Anterior cingulate cortex (tissue), 58 donors: ENCODE measurements around the gene RIN2.
"Not testable (repeated sequence)": the region's sequence is repeated elsewhere in the genome, so short reads cannot be mapped to it uniquely, and the experiment has no call there.

Experiments used
- DNase-seq, 58 donors: peaks; one replicate each; lab custom pipeline; 2025; lab: John Stamatoyannopoulos, UW

RIN2 gene

DNA sequence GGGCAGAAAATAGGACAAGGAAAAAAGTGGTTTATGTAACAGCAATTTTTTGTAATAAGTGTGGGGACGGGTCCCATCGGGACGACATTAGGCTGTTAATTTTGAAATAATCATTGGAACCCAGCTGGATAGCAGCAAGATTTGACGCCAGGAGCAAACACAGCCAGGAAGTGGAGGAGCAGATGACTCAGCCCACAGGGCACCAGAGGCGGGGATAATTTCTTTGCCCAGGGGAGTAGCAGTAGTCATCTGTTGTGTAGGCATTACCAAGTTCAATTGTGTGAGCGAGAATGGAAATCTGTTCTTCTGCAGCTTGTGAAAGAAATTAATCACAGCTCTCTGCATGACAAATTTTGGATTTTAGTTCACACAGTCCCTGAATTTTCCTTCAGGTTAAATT is 22.6 kb upstream of the RIN2 start:
- peak in 37 of 58 donors; percentile 1 to 77 (median 24) for DNase-seq

DNA sequence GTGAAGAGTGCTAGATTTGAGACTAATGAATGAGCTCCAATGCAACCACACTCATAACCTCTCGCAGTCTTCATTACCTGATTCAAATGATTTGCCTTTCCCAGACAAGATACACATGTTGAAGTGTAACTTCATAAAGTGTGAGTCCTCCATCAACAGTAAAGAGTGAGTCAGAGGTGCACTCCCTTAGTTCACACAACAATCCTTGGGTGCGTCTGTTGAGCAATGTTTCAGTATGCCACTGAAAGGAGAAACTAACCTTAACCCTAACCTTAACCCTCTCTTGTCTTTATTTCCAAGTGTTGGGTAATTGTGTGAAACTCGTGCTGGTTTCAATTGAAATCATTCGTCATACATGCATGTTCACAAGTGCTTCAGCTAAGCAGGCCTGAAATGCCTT is 21.0 kb upstream of the RIN2 start:
- no peak for DNase-seq

DNA sequence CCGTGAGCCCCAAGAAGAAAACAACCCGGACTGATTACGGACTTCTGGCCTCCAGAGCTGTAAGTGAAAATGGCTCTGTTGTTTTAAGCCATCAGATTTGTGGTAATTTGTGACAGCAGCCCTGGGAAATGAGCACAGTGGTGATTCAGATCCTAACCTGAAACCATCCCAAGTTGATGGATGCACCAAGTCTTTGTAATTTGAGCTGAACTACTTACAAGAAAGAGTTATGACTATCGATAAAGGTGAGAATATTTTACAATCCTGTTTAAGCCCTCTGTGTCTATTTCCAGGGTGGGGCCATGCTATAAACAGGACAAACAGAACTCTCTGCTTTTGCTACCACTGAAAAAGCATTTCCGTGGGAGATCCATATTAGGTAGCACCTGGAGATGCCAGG is 19.1 kb upstream of the RIN2 start:
- DNase-seq, result no peak

DNA sequence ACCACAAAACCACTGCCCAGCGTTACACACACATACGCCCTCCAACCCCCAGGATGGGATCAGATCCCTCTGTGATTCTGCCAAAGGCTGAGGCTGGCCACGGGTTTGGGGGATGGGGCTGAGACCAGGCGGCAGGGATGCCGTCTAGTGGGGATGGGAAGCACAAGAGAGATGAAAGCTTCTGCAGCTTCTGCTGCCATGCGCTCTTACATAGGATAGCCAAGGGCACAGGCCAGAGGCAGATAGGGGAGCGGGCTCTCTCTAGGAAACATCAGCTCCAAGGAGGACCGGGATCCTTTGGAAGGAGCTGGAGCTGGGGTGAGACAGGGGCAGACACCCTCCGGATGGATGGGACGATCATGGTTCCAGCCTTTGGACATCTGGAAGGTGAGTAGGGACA is 18.7 kb upstream of the RIN2 start:
- no peak for DNase-seq

DNA sequence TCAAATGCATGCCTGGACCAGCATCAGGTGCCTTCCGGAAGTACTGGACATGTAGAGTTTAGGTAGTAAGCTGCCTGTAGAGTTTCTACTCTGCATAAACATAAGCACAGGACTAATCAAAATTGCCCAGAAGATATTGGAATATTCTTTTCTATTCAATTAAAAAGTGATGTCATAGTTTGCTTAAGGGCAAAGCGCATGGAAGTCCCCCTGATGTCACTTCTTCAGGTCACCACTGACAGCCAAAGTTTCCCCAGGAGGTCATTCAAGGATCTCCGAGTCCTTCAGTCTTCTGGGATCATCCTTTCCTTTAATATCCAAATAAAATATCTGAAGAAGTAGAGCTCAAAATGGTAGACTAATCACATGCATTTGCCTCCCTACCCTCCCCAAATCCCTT is 17.5 kb upstream of the RIN2 start:
- DNase-seq, result no peak

DNA sequence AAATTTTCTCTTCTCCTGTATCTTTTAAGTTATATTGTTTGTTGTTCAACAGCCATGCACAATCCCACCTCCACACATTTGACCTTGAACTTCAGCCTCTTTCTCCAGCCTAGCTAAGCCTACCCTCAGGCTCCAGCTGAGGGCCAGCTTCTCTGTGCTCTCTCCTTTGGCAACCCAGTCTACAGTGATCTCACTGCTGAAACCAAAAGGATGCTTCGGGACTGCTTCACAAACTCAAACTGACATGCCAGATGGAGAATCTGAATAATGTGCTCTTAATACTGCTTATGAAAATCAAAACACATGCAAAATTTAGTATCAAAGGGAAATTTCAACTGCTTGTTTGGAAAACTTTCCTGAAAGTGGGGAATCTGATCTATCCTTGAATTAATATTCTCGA is 16.1 kb upstream of the RIN2 start:
- DNase-seq, result no peak

DNA sequence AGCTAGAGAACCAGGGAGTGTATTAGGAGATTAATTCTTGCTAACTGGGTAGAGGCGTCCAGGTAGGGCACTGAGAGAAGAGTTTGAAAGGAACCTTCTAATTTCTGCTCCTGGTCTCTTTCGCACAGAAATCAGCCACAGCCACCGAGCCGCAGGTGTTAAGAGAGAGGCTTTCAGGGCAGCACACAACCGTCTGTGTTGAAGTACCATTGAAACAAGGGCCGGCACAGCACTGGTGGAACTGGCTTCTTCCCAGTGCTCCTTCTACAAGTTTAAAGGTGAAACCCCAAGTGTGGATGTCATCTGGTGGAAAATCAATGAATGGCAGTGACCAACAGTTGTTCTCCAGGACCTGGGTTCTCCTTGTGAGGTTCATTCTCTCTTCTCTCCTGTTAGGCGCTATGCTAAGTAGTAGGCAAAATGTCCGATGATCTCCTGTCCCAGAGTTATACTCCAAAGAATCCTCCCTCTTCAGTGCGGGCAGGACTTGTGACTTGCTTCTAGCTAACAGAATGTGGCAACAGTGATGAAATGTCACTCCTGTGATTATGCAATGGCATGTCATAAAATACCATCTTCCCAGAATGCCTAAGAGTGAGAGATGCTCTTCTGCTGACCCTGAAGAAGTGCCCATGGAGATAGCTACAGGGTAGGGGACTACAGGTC is 15.0 kb upstream of the RIN2 start:
- DNase-seq, result no peak

DNA sequence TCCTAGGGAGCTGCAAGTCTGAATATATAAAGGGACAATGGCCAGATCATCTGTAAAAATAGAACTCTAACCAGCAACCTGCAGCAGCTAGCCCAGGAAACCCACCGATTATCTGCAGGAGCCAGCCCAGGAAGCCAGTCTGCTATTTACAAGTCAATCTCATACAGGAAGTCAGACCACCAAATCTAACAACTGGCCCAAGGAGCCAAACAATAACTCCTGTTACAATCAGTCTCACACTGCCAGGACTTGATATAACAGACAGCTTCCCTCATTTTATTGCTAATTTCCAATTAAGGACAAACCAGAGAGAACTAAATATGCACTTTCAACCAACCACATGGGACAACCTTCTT is 14.4 kb upstream of the RIN2 start:
- no peak for DNase-seq

DNA sequence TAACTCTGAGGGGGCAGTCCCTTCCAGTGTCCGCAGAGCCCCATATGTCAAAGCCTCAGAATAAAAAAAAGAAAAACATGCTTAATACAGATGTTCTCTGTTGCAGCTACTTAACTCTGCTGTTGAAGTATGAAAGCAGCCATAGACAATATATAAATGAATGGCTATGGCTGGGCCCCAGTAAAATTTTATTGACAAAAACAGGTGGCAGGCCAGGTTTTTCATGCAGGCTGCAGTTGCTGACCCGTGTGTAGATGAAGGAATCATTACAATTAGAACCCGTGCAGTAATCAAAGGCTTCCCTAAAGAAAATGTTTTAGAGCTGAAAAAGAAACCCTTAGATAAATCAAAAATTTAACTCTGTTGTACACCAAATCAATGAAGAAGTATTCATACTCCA is 13.0 kb upstream of the RIN2 start:
- DNase-seq, result no peak

DNA sequence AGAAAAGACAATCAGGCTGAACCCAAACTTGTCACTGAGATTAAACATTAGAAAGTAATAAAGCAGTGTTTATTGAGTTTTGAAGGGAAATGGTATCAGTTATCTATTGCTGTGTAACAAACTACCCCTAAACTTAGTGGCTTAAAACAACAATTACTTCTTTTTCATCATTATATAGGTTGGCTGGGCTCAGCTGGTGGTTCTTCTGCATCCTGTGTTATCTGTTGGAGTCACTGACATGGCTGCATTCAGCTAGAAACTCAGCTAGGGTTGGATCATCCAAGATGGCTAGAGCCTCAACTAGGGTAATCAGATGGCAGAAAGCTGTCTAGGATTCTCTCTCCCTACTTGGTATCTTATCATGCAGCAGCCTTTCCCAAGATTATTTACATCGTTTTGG is 12.5 kb upstream of the RIN2 start:
- DNase-seq, result no peak

DNA sequence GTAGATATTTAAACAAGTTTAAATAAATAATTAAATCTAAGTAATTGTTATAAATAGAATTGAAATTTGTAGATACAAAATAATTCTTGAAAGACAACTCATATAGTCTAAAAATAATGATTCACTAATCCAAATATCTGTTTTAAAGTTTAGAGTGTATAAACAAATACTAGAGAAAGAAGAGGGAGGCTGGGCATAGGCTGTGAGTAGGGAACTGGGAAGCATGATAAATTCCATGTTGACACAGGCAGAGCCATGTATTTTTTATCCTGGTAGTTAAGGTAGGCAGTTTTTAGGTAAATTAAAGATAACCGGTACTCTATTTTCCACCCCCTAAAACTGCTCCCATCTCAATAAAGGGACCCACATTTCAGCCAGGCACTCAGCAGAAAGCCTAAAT is 11.7 kb upstream of the RIN2 start:
- no peak for DNase-seq

DNA sequence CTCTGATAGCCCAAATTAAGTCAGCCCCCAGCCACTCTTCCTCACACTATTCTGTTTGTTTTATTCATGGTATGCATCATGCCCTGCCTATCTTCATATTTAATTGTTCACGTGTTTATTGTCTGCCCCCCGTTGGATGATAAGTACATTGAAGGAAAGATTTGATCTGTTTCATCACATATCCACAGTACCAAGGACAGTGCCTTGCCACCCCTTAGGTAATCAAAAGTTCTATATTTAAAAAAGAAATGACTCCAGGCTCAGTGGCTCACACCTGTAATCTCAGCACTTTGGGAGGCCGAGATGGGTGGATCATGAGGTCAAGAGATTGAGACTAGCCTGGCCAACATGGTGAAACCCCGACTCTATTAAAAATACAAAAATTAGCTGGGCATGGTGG is 10.2 kb upstream of the RIN2 start:
- DNase-seq, result no peak

DNA sequence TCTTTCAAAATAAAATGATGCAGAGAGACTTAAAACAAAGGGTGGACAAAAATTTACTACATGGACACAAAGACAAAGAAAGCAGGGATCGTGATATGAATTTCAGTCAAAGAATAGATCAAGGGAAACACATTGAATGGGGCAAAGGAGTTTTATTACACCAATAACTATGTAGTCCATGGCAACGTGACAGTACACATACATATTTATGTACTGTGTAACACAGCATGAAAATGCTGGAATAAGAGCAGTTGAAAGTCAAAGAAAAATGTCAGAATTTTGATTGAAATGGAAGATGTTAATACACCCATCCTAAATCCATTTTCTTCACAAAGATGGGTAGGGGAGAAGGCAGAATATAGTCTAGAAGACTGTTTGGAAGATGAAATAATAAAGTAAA is 9.4 kb upstream of the RIN2 start:
- no peak for DNase-seq

DNA sequence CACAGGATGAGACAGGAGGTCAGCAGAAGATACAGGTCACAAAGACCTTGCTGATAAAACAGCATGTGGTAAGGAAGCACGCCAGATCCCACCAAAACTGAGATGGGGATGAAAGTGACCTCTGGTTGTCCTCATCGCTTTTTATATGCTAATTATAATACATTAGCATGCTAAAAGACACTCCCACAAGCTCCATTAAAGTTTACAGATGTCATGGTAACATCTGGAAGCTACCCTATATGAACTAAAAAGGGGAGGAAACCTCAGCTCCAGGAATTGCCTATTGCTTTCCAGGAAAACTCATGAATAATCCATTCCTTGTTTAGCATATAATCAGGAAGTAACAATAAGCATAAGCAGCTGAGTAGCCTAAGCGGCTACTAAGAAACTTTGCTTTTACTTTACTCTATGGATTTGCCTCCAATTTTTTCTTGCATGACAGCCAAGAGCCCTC is 8.4 kb upstream of the RIN2 start:
- DNase-seq, result no peak

DNA sequence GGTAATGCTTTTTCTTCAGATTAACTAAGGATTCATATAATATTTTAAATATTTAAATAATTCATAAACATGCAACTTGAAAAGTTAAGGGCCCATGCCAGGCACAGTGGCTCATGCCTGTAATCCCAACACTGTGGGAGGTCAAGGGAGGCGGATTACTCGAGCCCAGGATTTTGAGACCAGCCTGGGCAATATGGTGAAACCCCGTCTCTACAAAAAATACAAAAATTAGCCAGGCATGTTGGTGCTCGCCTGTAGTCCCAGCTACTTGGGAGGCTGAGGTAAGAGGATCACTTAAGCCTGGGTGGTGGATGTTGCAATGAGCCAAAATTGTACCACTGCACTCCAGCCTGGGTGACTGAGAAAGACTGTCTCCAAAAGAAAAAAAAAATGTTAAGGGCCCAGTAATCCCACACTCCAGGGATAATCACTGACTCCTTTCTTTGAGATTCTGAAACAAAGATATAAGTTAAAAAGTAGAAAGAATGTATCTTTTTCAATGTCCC is 7.9 kb upstream of the RIN2 start:
- no peak for DNase-seq

DNA sequence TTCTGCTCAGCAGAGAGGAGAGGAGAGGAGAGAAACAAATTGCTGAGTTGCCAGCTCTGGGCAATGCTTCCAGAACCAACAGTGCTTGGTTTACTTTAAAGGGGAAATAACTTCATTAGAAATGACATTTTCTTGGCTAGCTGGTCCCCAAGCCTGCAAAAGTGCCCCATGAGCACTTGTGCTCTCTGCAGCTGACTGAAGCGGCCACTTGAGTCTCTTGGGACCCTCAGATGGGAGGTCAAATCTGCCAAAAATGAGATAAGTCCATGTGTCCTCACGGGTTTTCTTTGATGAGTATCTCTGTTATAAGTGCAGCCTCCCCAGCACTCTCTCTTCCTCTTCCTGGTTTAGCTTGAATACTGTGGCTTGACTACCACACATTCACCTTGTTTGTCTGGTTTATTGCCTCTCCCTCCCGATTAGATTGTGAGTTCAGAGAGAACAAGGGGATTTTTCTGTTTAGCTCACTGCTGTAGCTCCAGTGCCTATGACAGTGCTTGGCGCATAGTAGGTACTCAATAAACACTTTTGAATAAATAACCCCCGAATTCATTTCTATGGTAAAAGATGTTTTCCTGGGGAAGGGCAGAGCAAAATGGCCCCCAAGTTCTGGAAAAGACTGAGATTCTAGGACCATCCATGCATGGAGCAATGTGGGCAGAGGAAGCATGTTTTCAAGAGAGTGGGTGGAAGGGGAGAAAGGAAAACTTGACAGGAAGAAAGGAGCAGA is 7.0 kb upstream of the RIN2 start:
- DNase-seq, result no peak

DNA sequence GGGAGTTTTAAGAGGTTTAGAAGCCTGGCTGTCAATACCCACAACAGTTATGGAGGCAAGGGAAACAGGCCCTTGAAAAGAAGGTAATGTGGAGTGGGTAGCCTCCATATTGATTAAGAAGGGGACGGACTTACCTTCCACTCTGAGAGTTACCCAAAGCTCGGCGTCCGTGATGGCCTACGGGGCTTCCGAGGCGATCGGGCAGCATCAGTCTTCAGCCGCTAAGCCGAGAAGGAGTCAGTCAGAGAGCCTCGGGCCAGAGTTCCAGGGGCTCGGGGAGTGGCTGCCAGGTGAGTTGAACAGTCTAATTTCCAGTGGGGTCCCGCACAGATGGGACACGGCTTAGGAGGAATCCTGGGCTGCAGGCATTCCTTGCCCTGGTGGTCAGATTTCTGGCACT is 3.9 kb upstream of the RIN2 start:
- DNase-seq, result not testable (repeated sequence)

DNA sequence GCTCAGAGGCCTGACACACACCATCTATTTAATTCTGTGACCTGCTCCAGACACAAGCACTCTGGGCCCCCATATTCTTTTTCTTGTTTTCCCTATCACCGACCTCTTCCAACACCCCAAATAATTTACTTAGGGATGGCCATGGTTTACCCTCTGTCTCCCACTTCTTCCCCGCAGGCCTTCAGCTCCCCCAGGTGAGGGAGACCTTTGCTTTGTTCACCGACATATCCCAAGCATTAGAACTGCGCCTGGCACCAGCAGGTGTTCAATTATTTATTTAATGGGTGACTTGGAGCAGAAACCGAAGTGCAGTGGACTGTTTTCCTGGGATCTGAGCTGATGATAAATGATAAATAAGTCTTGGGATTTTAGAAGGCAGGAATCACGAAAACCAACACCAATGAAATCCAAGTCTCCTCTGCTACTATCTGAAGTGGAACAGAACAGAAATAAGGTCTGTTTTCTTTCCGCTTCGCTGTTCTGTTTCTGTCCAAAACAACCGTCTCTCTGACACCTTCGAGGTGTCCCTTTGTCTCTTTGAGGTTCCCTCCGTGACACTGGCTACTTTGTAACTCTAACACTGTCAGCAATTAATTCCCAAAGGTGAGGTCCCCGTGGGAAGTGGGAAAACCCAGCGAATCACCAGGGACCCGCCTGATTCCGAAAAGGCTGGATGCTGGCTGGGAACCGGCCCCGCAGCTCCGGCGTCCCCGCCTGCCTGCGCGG is 1.1 kb upstream of the RIN2 start:
- no peak for DNase-seq

DNA sequence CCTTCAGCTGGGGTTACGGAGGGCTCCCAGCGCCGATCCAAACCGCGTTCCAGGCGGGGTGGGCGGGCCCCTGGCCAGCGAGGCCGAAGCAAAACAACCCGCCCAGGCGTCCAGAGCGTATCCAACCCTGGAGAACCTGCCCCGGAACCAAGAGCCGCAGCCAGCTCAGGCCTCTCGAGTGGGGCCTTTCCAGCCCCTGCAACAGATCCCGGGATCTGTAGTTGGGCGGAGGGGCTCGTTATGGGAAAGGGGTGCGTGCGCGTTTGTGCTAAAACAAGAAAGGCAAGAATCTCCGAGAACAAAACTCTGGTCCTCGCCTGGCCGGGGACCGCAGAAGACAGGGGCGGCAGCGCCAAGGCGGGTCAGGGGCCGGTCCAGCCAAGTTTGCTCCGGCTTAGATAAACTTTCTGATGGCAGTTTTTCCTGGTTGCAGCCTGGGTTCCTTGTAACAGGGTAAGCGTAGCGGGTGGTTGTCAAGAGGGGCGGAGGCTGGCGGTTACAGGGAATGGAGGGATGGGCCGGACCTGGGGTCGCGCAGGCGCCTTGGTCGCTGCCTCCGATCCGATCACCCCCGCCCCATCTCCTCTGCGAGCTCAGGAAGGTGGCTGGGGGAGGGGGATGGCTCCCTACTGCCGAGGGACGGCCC is 448 bp upstream of the RIN2 start:
- peak in 56 of 58 donors; percentile 12 to 85 (median 66) for DNase-seq

DNA sequence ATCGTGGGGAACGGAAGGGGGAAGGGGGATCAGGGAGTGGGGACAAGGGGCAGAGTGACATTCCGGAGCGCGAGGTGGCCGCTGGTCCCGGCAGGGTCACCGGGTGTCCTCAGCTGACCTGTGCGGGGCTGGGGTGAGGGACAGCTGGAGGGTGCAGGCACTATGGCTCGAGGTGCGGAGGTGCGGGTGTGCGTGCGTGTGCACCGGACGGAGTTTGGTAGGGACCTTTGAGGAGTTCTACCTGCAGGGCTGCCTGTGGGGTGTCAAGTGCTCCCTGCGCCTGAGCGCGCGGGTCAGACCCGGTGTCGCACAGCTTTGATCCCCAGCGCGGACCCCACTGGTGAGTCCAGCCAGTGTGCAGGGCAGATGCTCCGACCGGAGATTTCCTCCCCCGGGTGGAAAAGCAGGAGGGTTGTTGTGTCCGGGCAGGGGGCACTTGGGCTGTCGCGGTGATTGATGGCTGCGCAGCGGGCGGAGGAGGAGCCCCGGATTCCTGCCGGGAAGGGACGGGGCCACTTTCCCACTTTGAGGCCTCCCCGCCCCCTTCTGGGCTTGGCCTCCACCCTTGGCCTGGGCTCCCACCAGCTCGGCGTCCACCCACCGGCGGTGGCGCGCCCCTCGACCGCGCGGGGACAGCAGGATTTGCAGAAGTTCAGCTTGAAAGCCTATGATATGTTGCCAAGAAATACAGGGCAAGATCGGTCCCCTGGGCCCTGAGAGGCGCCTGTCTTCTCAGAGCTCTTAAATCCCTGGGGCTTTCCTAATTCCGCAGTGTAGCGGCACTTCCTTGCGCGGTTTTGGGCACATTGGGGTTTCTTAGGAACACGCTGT is 658 bp downstream of the RIN2 start:
- peak in 45 of 58 donors; percentile 7 to 78 (median 39) for DNase-seq
